GM18870 (cell line): ENCODE measurements around the gene MOV10L1.

Experiments
- ATAC-seq: cut with Tn5 transposase; IDR thresholded peaks from one replicate; pipeline ENCODE4 v1.9.1; 2021; ENCODE audit warnings: moderate library complexity; ENCODE audit not compliant: unreplicated experiment

The MOV10L1 gene

DNA sequence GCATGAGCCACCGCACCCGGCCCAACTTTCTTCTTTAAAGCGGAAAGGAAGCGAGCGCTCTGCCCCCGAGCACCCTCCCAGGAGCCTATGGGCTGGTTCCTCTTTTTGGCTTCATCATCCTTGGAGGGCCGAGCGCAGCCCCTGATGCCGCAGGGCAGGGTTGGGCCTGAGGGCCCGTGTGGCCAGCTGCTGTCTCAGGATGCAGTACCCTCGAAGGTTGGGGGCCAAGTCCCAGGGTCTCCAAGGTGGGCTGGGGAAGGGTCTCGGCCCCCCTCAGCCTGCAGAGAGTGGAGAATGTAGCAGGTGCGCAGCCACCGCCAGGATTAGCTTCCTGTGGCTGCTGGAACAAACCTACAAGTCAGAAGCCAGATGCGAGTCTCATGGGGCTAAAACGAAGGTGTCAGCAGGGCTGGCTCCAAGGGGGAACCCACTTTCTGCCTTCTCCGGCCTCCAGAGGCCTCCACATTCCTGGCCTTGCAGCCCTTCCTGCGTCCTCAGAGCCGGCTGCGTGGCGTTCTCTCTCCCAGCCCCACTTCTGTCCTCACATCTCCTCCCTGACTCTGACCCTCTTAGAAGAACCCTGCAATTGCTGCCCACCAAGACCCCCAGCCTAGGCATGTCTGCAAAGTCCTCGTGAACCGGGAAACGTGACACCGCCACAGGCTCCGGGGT, 83.6 kb downstream of the MOV10L1 start:
- ATAC-seq: no peak

DNA sequence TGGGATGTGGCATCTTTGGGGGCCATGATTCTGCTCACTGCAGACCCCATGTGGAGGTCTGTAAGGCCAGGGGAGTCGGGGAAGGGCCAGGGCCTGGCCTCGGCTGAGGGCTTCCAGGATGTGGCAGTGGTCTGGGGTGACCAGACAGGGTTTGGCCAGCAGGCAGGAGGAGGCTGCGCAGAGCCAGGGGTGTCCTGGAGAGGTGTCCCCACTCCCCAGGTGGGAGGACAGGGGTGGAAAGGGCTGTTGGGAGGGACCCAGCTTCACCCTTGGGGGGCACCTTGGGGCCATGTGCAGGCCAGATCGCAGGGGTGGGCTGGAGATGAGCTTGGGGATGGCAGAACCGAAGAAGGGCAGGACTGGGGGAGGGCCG, 84.2 kb downstream of the MOV10L1 start:
- no peak for ATAC-seq

DNA sequence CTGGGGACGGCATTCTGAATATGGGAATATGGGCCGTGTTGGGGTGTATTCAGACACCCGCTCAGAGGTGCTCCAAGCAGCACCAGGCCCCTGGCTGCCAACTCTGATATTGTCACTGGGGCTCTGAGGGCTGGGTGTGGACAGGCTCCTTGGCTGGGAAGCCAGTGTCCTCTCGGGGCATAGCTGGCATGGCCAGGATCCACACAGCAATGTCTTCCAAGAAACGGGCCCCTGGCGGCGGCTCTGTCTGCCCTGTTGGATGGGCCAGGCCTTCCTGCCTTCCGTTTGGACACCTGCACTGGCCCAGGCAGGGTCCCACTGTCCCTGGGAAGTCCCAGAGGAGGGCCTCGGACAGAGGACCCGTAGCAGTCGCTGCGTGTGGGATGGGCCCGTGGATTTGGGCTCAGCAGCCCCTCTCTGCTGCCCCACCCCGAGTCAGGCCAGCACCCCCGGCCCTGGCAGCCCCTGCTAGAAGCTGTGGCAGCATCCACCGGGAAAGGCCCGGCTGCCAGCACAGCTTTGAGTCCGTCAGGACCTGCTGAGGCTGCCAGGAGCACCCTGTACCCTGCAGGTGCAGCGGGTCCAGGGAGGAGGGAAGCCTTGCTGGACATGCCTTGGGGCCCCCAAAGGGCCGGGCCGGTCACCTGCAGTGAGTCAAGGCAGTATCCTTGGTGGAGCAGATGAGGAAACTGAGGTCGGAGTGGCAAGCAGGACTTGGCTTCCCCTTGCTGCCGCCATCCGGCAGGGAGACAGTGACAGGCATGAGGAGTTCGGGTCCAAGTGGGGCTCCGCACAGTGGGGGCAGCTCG, 84.8 kb downstream of the MOV10L1 start:
- ATAC-seq: no peak

- ATAC-seq: no peak
Measured at GRCh38 chr22:50175191-50175461, 85.3 kb downstream of the MOV10L1 start.

DNA sequence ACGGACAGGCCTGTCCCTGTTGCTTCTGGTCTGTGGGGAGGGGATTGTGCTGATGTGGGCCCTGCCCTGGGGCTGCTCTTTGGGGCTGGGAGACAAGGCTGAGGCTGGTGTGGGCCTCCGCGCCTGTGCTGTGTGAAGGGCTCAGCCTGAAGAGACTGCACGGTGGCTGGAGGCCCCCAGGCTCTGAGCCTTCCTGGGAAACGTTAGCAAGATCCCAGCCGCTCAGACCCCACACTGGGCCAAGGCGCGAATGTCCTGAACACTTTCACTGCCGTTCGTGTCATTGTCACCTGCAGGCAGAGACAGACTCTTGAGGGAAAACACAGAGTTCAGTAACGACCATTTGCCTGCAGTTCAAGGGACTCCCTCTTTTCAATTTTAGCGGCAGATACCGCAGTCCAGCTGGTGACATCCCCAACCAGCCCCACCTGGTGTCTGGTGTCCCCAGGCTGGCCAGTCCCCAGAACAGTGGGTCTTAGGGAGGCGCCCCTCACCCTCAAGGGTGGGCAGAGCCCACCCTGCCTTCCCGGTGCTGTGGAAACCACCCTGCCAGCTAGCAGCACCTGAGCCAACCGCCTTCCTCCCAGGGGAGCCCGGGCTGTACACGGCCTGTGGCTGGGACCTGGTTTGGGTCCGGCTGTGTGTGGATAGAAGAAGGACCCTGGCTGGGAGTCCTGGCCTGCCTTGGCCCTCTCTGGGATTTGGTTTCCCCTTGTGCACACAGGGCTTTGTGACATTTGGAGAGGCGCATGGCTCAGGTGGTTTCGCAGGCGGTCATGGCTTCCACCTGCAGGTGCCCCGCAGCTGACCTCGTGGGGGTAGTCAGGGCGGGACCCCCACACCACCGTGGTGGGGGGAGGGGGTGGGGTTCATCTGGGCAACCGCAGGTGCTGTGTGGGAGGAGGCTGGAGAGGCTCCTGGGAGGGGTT, 86.4 kb downstream of the MOV10L1 start:
- ATAC-seq: no peak

DNA sequence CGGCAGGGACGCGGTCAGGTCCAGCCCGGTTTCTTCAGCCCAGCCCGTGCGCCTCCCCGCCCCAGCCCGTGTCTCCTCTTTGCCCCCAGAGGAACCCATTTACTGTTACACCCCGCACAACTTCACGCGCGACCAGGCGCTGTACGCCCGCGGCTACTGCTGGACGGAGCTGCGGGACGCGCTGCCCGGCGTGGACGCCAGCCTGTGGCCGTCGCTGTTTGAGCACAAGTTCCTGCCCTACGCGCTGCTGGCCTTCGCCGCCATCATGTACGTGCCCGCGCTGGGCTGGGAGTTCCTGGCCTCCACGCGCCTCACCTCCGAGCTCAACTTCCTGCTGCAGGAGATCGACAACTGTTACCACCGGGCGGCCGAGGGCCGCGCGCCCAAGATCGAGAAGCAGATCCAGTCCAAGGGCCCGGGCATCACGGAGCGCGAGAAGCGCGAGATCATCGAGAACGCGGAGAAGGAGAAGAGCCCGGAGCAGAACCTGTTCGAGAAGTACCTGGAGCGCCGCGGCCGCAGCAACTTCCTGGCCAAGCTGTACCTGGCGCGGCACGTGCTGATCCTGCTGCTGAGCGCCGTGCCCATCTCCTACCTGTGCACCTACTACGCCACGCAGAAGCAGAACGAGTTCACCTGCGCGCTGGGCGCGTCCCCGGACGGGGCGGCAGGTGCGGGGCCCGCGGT, 87.2 kb downstream of the MOV10L1 start:
- ATAC-seq: no peak

DNA sequence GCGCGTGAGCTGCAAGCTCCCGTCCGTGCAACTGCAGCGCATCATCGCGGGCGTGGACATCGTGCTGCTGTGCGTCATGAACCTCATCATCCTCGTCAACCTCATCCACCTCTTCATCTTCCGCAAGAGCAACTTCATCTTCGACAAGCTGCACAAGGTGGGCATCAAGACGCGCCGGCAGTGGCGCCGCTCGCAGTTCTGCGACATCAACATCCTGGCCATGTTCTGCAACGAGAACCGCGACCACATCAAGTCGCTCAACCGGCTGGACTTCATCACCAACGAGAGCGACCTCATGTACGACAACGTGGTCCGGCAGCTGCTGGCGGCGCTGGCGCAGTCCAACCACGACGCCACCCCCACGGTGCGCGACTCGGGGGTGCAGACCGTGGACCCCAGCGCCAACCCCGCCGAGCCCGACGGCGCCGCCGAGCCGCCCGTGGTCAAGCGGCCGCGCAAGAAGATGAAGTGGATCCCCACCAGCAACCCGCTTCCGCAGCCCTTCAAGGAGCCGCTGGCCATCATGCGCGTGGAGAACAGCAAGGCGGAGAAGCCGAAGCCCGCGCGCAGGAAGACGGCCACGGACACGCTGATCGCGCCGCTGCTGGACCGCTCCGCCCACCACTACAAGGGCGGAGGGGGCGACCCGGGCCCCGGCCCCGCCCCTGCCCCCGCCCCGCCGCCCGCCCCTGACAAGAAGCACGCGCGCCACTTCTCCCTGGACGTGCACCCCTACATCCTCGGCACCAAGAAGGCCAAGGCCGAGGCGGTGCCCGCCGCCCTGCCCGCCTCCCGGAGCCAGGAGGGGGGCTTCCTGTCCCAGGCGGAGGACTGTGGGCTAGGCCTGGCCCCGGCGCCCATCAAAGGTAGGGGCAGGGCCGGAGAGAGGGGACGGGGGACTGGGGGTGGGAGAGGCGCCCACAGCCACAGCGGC, 88.0 kb downstream of the MOV10L1 start:
- no peak for ATAC-seq

- no peak for ATAC-seq
Measured at GRCh38 chr22:50178471-50178864, 88.7 kb downstream of the MOV10L1 start.

DNA sequence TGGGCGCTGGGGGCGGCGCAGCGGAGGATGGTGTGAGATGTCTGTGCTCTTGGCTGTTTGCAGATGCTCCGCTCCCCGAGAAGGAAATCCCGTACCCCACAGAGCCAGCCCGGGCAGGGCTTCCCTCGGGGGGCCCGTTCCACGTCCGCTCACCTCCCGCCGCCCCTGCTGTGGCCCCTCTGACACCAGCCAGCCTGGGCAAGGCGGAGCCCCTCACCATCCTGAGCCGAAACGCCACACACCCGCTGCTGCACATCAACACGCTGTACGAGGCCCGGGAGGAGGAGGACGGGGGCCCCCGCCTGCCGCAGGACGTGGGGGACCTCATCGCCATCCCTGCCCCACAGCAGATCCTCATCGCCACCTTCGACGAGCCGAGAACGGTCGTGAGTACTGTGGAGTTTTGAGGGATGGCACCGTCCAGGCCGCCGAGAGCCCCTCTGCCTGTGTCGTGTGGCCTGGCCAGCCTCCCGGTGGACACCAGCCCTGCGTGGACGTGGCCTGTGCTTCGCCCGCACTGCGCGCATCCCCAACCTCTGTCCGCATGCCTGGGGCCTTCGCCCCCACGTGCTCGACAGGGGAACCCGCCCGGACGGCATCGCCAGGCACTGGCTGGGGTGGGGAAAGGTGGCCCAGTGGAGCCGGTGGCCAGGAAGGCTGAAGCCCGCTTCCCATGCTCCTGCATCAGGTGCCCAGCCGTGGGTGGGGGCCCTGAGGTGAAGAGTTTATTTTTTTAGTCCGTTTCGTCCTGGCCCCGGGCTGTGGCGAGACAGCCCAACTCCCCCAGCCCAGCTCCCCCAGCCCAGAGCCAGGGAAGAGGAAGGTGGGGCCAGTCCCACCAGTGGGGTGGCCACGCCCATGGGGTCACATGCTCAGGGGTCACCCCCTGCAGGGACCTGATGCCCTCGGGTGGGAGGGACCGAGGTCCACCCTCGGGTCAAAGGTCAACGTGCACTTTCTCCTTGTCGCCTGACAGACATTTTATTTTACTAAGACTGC, 89.4 kb downstream of the MOV10L1 start:
- ATAC-seq: no peak

DNA sequence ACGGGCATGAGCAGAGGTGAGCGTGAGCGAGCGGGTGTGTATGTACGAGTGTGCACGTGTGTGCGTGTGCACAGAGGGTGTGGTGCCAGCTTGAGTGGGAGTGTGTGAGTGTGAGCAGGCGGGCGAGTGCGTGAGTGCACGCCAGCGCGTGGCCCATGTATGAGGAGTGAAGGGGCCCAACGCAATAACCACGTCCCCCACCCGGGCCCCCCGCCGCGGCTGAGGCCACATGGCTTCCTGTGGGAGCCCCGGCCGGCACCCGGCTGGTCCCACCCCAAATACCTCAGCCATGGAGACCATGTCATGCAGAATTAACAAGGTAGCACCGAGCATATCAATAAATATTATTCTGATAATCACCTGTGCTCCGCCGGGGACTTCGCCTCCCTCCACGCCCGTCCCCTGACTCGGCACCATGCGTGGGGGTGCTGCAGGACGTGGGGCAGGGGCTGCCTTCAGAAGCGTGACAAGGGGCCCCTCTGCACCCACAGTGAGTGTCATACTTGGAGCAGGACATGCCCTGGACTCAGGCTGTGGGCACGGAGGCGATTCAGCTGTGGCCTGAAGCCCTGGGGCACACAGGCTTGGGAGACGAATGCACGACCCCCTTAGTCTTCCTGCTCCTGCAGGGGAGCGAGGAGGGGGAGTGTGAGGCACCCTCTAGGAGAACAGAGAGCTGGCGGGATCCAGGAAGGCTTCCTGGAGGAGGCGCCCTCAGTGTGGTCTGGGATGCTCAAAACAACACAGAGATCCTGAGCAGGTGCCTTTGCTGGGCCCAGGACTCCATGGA, 90.3 kb downstream of the MOV10L1 start:
- no peak for ATAC-seq

DNA sequence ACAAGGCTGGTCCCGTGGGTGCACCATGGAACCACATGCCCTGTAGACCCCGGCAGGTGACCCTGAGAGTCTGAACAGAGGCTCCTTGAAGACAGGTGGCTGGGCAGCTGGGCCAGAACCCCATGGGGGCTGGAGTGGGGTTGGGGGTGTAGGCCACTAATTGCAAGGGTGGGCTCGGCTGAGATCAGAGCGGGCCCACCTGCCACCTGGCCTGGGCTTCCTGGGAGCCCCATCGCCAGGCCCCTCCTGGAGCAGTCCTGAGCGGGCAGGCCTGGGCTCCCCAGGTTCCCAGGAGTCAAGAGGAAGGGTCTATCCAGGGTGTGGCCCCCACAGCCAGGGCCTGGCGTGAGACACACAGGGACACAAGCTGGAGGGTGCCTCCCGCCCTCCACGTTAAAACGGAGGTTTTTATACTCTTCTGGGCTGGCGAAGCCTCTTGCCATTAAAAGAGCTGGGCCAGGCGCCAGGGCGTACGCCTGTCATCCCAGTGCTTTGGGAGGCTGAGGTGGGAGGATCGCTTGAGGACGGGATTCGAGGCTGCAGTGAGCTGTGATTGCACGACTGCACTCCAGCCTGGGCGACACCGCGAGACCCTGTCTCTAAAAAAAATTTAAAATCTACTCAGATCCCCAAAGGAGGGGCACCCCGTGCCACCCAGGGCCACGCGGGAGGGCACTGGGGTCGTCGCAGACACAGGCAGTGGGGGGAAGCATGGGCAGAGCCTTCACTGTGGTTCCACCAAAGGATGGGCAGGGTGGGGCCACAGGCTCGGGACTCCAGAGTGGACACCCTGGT, 91.1 kb downstream of the MOV10L1 start:
- no peak for ATAC-seq

DNA sequence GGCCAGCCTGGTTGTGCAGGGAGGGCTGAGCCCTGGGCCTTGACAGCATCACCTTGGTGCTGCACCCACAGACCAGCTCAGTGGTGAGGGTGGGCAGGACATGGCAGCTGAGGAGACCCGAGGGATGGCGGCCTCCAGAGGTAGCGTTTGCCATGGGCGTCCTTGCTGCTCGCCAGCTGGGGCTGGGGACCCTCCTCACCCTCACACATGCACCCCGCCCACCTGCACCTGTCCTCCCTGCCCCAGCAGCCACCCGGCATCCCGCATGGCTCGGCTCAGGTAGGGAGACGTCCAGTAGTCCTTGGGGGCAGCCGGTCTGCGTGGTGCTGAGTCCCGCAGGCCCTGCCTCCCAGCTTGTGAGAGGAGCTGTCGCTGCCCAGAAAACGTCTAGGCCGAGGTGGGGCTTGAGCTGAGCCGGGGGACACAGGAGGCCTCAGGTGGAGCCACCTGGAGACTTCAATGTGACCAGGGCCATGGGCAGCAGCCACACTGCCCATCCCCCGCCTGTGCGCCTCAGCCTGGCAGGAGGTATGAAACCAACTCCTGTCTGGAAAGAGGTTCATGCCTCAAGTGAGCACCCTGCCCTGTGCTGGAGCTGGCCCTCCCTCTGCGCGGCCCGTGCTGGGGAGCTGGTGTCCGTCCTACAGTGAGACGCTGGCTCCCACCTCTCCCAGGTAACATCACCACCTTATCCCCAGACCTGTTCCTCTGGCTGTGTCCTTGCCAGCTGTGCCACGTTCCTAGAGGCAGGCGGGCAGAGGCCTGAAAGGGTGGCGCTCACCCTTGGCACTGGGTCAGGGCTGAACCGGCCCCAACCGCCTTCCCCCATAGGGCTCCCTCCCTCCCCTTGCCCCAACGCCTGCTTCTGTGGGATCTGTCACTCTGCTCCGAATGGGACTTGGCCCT, 92.6 kb downstream of the MOV10L1 start:
- no peak for ATAC-seq

DNA sequence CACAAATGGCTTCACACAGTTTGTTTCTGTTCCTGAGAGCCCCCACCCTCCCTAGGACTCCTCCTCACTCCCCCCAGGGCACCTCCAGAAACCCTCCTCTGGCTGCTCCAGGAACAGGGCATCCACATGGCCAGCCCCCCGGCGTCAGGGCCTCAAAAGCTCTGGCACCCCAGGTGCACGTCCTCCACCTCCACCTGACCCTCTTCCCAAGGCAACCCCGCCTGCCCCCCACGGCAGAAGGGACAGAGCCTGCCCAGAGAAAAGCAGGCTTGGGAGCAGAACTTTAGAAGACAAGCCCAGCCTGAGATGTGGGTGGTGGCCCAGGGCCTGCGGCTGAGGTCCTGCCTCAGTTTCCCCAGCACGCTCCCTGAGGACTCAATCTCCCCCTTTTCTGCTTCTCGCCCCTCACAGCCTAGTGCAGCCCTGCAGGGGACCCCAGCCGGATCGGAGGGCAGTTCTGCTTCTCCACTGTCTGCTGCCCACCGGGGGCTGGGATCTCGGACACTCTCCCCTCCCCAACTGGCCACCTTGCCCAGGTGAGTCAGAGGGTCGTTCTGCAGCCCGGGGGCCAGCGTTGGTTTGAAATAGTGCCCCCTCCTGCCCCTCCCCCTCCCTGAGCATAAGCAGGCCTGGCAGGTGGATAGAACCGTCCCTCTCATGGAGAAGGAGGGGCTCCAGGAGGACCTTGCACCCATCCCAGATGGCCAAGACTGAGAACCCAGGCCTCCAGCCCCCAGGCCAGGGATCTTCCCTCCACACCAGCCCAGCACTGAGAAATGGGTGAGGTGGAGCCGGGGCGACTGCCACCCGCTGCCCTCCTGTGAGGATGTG, 93.5 kb downstream of the MOV10L1 start:
- ATAC-seq: no peak

DNA sequence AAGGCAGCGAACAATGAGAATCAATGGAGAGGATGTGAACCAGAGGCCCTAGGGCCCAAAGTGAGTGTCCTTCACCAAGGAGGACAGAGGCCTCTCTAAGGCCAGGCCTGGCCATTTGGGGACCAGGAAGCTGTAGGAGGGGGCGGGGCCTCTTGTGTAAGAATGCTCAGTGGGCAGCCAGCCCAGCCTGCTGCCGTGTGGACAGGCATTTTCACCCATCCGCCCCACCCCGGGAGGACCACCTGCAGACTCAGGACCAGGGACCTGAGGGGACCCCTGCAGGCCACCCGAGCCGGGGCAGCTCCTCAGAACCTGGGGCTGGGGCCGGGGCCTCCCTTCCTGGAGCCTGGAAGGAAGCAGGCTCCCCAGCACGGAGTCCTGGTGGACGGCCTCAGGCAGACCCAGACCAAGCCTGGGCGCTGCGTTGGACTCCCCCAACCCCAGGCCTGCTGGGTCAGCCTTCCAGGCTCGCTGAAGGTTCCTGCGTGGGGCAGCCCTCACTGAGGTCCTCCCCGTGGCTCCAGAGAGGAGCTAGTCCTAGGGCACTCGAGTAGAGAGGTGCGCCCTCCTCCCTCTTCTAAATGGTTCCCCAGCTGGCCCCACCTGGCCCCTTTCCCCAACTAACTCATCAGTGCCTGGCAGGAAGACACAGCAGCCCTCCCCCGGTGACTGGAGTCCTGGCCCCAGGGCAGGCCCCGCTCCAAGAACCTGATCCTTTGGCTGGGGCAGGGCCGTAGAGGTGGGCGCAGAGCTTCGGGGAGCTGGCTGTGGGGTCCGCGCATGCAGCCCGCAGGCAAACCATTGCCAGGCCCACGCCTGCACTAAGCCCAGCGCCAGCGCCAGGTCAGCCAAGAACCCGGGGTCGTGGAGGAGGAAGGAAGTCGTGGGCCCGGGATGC, 94.4 kb downstream of the MOV10L1 start:
- no peak for ATAC-seq
